Skeletal muscle tissue (tissue), 4 donors: ENCODE measurements around the gene GALNT16. TPM values are rescaled to one million over a fixed set of nuclear protein-coding genes. Genes with fewer than 3 reads are reported as not detected.

Experiments
- H3K27ac ChIP-seq: one replicate; pipeline ENCODE4 v1.7.0; 2013; ENCODE audit warnings: mild to moderate bottlenecking, low read depth, low read length, inconsistent platforms
- H3K27me3 ChIP-seq, 3 donors: one replicate each; pipeline ENCODE4 v1.7.0; 2013; ENCODE audit warnings: low read length in 3 of 3; ENCODE audit not compliant: control insufficient read depth in 3 of 3, insufficient read depth in 3 of 3
- H3K36me3 ChIP-seq, 3 donors: one replicate each; pipeline ENCODE4 v1.7.0; 2013; ENCODE audit warnings: low read length in 3 of 3; ENCODE audit not compliant: control insufficient read depth in 3 of 3, insufficient read depth in 3 of 3
- H3K4me1 ChIP-seq, 3 donors: one replicate each; pipeline ENCODE4 v1.7.0; 2013; ENCODE audit warnings: low read length in 3 of 3, mild to moderate bottlenecking in 3 of 3; ENCODE audit not compliant: control insufficient read depth in 3 of 3, insufficient read depth in 3 of 3
- H3K4me3 ChIP-seq, 3 donors: one replicate each; pipeline ENCODE4 v1.7.0; 2013; ENCODE audit warnings: low read length in 3 of 3
- H3K9ac ChIP-seq, 3 donors: one replicate each; pipeline ENCODE4 v1.7.0; 2013; ENCODE audit warnings: low read length in 3 of 3, mild to moderate bottlenecking in 3 of 3, moderate library complexity in 2 of 3, low read depth in 1 of 3
- H3K9me3 ChIP-seq, 3 donors: one replicate each; pipeline ENCODE4 v1.7.0; 2013; ENCODE audit warnings: low read length in 3 of 3; ENCODE audit not compliant: control insufficient read depth in 3 of 3
- total RNA-seq: library from RNA; depleted of rRNA; stranded (reverse); fragments of >200 nt; gene quantifications from one replicate; pipeline ENCODE4 v1.2.3, GENCODE V29; 2014
- donor health status: Osteomylitis.

GALNT16 gene
- total RNA-seq, 1 donor from 2014 or later, result 8.4 TPM

DNA sequence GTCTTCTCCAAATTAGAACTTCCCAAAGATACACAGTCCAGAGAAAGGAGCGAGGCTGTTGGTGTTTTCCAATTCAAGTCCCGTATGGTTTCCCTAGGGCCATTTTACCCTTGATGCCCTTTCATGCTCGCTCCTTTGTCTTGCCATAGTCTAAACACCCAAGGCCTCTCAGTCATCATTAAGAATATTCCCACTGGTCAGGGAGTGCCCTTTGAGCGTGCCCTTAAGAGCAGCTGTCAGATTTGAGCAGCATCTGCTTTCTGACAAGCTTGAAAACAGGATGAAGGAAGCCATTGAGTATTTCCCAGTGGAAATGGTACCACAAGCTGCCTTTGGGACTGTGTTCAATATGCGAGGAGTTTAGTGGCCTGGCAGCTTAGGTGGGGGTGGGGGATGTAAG lies 10.4 kb upstream of the GALNT16 start:
- no peak overlapping the region for H3K27ac ChIP-seq
- H3K9me3 ChIP-seq, result no peaks in the 10 kb centered on the region
- H3K27me3 ChIP-seq, result peaks cover 0 to 4% (median 0%) of the 10 kb centered on the region in 3 donors
- H3K9ac ChIP-seq, result no peak overlapping the region
- no peaks in the 10 kb centered on the region for H3K36me3 ChIP-seq
- H3K4me1 ChIP-seq, result peaks cover 4 to 13% (median 6%) of the 10 kb centered on the region in 3 donors
- H3K4me3 ChIP-seq, result no peak overlapping the region

DNA sequence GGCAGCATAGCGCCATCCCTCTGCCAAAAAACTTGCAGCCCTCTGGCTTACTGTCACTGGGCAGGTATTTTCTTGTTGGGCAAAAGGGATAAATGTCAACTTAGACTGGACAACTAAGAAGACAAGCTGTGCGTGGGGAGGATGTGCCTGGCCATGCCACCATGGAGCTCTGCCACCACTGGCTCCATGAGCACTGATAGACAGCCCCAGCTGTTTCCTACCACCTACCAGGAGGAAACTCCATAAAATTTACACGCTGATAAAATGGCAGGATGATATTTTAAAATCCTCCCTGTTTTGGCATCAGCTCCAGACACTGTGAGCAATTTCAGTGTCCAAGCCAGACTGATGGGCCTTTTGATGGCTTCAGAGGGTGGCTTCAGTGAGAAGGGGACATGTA lies 7.1 kb upstream of the GALNT16 start:
- no peak overlapping the region for H3K27ac ChIP-seq
- no peaks in the 10 kb centered on the region for H3K9me3 ChIP-seq
- no peaks in the 10 kb centered on the region for H3K36me3 ChIP-seq
- H3K4me1 ChIP-seq, result peaks cover 4 to 13% (median 6%) of the 10 kb centered on the region in 3 donors
- H3K9ac ChIP-seq, result no peak overlapping the region
- peaks cover 1 to 10% (median 8%) of the 10 kb centered on the region in 3 donors for H3K27me3 ChIP-seq
- H3K4me3 ChIP-seq, result no peak overlapping the region

DNA sequence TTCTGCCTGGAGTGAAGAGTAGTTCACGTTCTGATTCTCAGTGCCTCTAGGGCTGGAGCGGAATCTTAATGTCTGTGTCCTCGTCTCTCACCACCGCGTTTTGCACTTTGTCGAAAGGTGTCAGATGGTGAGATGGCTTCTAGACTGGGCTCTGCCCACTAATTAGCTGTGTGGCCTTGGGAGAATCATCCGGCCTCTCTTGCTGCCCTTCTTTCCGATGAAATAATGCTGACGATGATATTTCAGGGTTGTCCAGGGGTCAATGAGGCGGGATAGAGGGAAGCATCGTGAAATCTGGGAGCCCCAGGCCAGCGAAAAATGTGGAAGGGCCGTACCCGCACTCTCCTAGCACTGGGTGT lies 811 bp upstream of the GALNT16 start:
- Histone ChIP-seq H3K27me3 (peaks cover 34 to 56% (median 46%) of the 10 kb centered on the region in 3 donors), H3K4me3 (peak overlapping the region; percentile 53 to 73 (median 60)), H3K4me1 (peaks cover 14 to 29% (median 27%) of the 10 kb centered on the region in 3 donors), H3K9ac (peak overlapping the region in 2 of 3 donors; percentile 32 to 54), H3K9me3 (no peaks in the 10 kb centered on the region), H3K36me3 (no peaks in the 10 kb centered on the region), H3K27ac (no peak overlapping the region)

DNA sequence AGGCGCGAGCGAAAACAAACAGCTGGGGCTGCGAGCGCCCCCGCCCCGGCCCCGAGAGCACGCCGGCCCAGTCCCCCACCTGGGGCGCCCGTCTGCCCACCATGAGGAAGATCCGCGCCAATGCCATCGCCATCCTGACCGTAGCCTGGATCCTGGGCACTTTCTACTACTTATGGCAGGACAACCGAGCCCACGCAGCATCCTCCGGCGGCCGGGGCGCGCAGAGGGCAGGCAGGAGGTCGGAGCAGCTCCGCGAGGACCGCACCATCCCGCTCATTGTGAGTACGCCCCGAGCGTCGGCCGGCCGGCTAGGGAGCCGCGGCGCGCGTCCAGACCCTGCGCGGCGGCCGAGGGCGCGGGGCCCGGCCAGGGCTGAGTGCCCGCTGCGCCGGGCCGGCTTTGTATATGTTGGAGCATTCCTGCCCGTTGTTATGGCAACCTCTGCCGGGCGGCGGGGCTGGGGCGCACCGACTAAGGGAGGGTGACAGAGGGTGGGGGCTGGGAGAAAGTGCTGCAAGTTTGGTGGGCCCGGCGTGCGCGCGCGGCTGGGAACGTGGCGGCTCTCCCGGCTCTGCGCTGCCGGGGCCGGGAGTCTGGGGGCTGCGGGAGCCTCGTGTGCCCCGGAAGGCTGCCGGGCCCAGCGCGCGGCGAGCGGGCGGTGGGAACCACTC lies 367 bp downstream of the GALNT16 start:
- Histone ChIP-seq H3K4me1 (peaks cover 14 to 29% (median 27%) of the 10 kb centered on the region in 3 donors), H3K36me3 (no peaks in the 10 kb centered on the region), H3K9ac (peak overlapping the region; percentile 45 to 62 (median 51)), H3K4me3 (peak overlapping the region; percentile 71 to 73 (median 73)), H3K27me3 (peaks cover 34 to 56% (median 45%) of the 10 kb centered on the region in 3 donors), H3K27ac (peak overlapping the region; percentile 38), H3K9me3 (no peaks in the 10 kb centered on the region)

DNA sequence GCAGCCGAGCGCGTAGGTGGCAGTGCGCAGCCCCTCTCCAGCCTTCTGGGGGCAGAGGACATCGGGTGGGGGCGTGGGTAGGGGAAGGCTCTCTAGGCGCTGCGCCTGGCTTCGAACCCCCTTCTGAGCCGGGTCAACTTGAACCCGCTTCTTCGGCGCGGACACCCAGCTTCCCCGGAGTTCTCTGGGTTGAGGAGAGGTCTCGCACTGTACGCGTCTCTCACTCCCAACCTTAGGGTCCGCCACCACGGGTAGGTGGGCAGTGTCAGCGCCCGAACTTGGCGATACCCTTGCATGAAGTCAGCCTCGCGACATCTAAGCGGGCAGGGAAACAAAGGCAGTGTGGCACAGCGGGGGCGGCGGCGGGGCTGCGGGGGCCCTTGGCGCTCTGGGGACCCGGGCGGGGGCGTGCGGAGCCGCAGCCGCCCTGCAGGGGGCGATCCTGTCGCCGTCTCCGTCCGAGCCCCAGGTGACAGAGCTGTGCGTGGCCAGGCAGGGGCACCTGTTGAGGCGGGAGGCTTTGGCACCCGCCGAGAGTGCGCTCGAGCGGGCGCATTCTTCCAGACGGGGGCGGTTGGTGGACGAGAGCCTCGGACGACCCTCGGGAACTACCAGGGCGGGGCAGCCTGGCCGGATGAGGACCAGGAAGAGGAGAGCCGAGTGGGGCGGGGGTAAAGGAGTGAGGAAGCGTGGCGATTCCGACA lies 1.1 kb downstream of the GALNT16 start:
- peak overlapping the region; percentile 45 to 62 (median 51) for H3K9ac ChIP-seq
- no peaks in the 10 kb centered on the region for H3K36me3 ChIP-seq
- no peaks in the 10 kb centered on the region for H3K9me3 ChIP-seq
- peak overlapping the region; percentile 71 to 73 (median 73) for H3K4me3 ChIP-seq
- H3K27me3 ChIP-seq, result peaks cover 34 to 56% (median 47%) of the 10 kb centered on the region in 3 donors
- peak overlapping the region; percentile 38 for H3K27ac ChIP-seq
- H3K4me1 ChIP-seq, result peaks cover 14 to 29% (median 27%) of the 10 kb centered on the region in 3 donors

DNA sequence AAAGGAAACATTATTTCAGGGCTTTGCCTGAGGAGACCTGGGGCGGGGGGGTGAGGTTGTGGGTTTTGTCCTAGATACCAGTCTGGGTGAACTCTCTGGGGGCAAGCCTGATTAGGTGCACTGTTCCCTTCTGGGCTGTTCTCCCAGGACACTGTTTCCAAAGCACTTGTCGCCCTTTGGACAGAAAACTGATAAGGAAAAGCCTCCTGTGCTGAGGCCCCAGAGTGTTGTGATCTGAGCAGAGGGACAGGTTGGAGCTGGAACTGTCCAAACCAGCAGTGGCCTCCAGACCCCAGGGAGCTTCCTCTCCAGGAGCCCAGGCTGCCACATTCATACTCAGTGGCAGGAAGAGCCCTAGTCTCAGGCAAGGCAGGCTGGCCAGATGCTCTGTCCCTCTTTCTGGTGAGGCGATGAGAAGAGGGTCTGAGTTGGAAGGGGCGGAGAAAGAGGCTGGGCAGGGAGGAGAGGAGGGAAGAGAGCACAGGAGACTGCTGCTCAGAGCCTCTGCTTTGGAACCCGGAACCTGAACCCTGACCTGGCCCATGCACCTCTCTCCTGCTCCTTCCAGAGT lies 1.9 kb downstream of the GALNT16 start:
- peak overlapping the region; percentile 22 to 42 (median 33) for H3K9ac ChIP-seq
- H3K27me3 ChIP-seq, result peaks cover 34 to 54% (median 47%) of the 10 kb centered on the region in 3 donors
- no peaks in the 10 kb centered on the region for H3K9me3 ChIP-seq
- H3K36me3 ChIP-seq, result no peaks in the 10 kb centered on the region
- peak overlapping the region in 2 of 3 donors; percentile 54 to 71 for H3K4me3 ChIP-seq
- H3K27ac ChIP-seq, result peak overlapping the region; percentile 38
- peaks cover 14 to 33% (median 28%) of the 10 kb centered on the region in 3 donors for H3K4me1 ChIP-seq

DNA sequence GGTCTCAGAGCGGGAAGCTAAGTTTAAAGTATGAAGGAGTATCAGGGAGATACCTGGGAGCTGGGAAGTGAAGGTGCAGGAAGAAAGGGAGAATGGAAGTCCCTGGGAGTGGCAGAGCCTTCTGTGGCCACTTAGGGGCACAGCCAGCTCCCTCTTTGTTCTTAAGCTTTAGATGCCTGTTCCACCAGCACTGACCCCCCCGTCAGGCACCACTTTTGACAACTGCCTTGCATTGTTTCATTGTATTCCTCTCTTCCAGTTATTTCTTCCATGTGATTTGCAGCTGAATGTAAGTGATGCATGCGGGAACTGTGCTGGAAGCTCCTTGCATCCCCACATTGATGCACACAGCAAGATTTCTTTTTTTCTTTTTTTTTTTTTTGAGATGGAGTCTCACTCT lies 2.6 kb downstream of the GALNT16 start:
- Histone ChIP-seq H3K27ac (peak overlapping the region; percentile 38), H3K9ac (no peak overlapping the region), H3K4me3 (no peak overlapping the region), H3K9me3 (no peaks in the 10 kb centered on the region), H3K36me3 (no peaks in the 10 kb centered on the region), H3K4me1 (peaks cover 14 to 33% (median 29%) of the 10 kb centered on the region in 3 donors), H3K27me3 (peaks cover 34 to 48% (median 47%) of the 10 kb centered on the region in 3 donors)

DNA sequence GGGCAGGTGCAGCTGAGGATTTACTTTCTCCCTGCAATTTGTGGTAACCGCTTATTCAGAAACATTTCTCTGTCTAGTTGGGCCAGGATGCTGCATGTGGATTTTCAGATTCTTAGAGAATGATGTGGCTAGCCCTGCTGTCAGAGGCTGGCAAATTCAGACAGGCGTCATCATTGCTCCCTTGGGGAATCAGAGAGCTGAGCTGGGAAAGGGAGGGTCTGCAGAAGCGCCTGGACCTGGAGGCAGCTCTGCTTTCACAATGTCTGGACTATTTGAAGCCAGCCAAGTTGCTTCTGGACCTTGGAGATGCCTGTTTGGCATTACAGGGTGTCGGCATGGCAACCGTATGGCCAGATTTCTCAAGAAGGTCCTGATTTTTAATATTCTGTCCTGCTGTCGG lies 3.4 kb downstream of the GALNT16 start:
- H3K9ac ChIP-seq, result peak overlapping the region in 1 of 3 donors; percentile 19
- H3K27ac ChIP-seq, result peak overlapping the region; percentile 70
- H3K9me3 ChIP-seq, result no peaks in the 10 kb centered on the region
- peaks cover 14 to 33% (median 29%) of the 10 kb centered on the region in 3 donors for H3K4me1 ChIP-seq
- peaks cover 28 to 41% (median 40%) of the 10 kb centered on the region in 3 donors for H3K27me3 ChIP-seq
- no peaks in the 10 kb centered on the region for H3K36me3 ChIP-seq
- peak overlapping the region in 2 of 3 donors; percentile 15 to 23 for H3K4me3 ChIP-seq

DNA sequence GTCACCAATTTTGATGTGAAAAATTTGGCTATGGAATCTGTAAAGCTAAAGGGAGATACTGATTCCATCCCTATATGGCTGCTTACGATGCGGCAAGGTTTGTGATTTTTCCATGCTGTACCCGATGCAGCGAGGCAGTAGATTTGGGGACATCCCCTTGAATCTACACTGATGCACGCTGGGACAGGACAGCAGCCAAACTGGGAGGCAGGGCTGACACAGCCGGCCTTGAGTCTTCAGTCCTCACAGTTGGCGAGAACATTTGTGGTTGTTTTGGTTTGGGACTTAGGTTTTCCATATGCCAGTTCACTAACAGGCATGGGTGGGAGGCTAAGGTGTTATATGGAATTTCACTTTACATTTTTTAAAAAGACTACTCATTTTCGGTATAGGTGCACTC lies 3.8 kb downstream of the GALNT16 start:
- Histone ChIP-seq H3K9me3 (no peaks in the 10 kb centered on the region), H3K4me1 (peaks cover 14 to 34% (median 29%) of the 10 kb centered on the region in 3 donors), H3K27ac (peak overlapping the region; percentile 70), H3K36me3 (no peaks in the 10 kb centered on the region), H3K4me3 (peak overlapping the region in 2 of 3 donors; percentile 15 to 23), H3K27me3 (peaks cover 25 to 37% (median 37%) of the 10 kb centered on the region in 3 donors), H3K9ac (peak overlapping the region in 1 of 3 donors; percentile 19)
